Measurements from ENCODE around the gene DHX8.

GRCh38 chr17:43446773-43447172 is 37.0 kb upstream of the DHX8 start:
- TF ChIP-seq CTCF (IDR thresholded peaks at IDR 0.05) (no peak), POLR2A (IDR thresholded peaks at IDR 0.05) (no peak)

Data from thyroid gland (tissue), 4 donors.